A673 (cell line): Measurements from ENCODE around the gene HYDIN. TPM values are rescaled to one million over a fixed set of nuclear protein-coding genes. Genes with fewer than 3 reads are reported as not detected.
"Not testable (repeated sequence)": the region's sequence is repeated elsewhere in the genome, so short reads cannot be mapped to it uniquely, and the experiment has no call there.

Experiments
- BruUV-seq: library from RNA; stranded (reverse); fragments of 400-500 nt; replicated peaks from 2 replicates; lab custom pipeline; 2021; lab: Mats Ljungman, UMichigan
- CTCF ChIA-PET: fragments of 300-600 bp; sonication (Branson Sonifier 250); formaldehyde crosslinking; loops from one replicate; lab custom pipeline; 2022; ENCODE audit warnings: antibody characterized with exemption; lab: Charles Lee
- POLR2A ChIA-PET: fragments of 300-600 bp; sonication (Branson Sonifier 250); formaldehyde crosslinking; loops from one replicate; lab custom pipeline; 2022; ENCODE audit warnings: antibody characterized with exemption; ENCODE audit not compliant: low non-redundant PET; lab: Charles Lee
- DNase-seq: peaks from one replicate; pipeline ENCODE4 v3.0.0-alpha.2; 2015; ENCODE audit warnings: low spot score
- H3K27ac ChIP-seq: fragments of 200-600 bp; sonication (generic); 2 replicates; pipeline ENCODE4 v1.5.1; 2016; ENCODE audit warnings: mixed run types, low read depth, mild to moderate bottlenecking, mixed read lengths, antibody characterized with exemption, low read length; ENCODE audit not compliant: poor library complexity, severe bottlenecking
- H3K27me3 ChIP-seq: fragments of 200-600 bp; sonication (generic); replicated peaks from 2 replicates; pipeline ENCODE4 v1.6.1; 2017; ENCODE audit warnings: mixed run types, low read depth, mild to moderate bottlenecking, mixed read lengths, antibody characterized with exemption, low read length; ENCODE audit not compliant: insufficient read depth, poor library complexity
- H3K36me3 ChIP-seq: fragments of 200-600 bp; sonication (generic); 2 replicates; pipeline ENCODE4 v1.6.1; 2016; ENCODE audit warnings: mixed run types, mild to moderate bottlenecking, mixed read lengths, antibody characterized with exemption, low read length; ENCODE audit not compliant: insufficient read depth, poor library complexity, severe bottlenecking
- H3K4me1 ChIP-seq: fragments of 200-600 bp; sonication (generic); 2 replicates; pipeline ENCODE4 v1.6.1; 2017; ENCODE audit warnings: mixed run types, mild to moderate bottlenecking, mixed read lengths, antibody characterized with exemption, low read length; ENCODE audit not compliant: insufficient read depth, poor library complexity, severe bottlenecking
- H3K4me3 ChIP-seq: fragments of 200-600 bp; sonication (generic); 2 replicates; pipeline ENCODE4 v1.5.1; 2016; ENCODE audit warnings: low read depth, mixed run types, mild to moderate bottlenecking, mixed read lengths, low read length; ENCODE audit not compliant: poor library complexity, severe bottlenecking
- H3K9me3 ChIP-seq: fragments of 200-600 bp; sonication (generic); 2 replicates; pipeline ENCODE4 v1.6.1; 2016; ENCODE audit warnings: mixed run types, low read depth, mild to moderate bottlenecking, mixed read lengths, antibody characterized with exemption, low read length; ENCODE audit not compliant: poor library complexity, severe bottlenecking
- intact Hi-C: fragments of 100-400 bp; cut with micrococcal nuclease; formaldehyde crosslinking; loops from one replicate; pipeline ENCODE4 v1.10.0; 2022; ENCODE audit not compliant: unreplicated experiment
- total RNA-seq: library from RNA; stranded (reverse); gene quantifications from 2 replicates; pipeline ENCODE4 v1.2.3, GENCODE V29; 2021

HYDIN gene
- total RNA-seq, 1 experiment from 2014 or later: not detected

- H3K4me3 ChIP-seq, intact Hi-C loops, DNase-seq, POLR2A ChIA-PET, H3K27ac ChIP-seq, H3K4me1 ChIP-seq, H3K27me3 ChIP-seq, CTCF ChIA-PET, BruUV-seq, H3K9me3 ChIP-seq, H3K36me3 ChIP-seq: not testable (repeated sequence)
Measured at GRCh38 chr16:70877895-70878294, 352.6 kb downstream of the HYDIN start.

GRCh38 chr16:70876442-70876841 lies 354.1 kb downstream of the HYDIN start:
- CTCF ChIA-PET, H3K27ac ChIP-seq, intact Hi-C loops, H3K4me3 ChIP-seq, H3K36me3 ChIP-seq, H3K9me3 ChIP-seq, H3K4me1 ChIP-seq, H3K27me3 ChIP-seq, DNase-seq, POLR2A ChIA-PET, BruUV-seq: not testable (repeated sequence)

- H3K9me3 ChIP-seq, H3K27ac ChIP-seq, H3K4me3 ChIP-seq, DNase-seq, H3K36me3 ChIP-seq, intact Hi-C loops, CTCF ChIA-PET, H3K4me1 ChIP-seq, H3K27me3 ChIP-seq, POLR2A ChIA-PET, BruUV-seq: not testable (repeated sequence)
Measured at GRCh38 chr16:70864698-70865097, 365.8 kb downstream of the HYDIN start.

DNA sequence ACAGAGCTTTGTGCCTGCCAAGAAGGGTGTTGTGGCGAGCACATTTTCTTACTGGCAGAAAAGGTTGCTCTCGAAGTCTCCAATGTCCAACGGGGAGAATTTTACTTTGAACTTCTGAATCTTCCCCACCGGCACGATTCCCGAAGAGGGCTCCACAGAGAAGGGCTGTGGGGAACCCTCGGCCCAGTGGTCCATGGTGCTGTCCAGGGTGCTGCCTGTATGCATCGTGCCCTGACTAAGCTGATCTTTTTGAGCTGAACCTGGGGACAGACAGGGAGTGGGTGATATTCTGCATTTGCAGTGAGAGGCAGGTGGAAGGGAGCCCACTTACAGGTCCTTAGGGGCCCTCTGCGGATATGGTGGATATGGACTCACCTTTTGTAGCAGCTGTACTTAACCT lies 368.5 kb downstream of the HYDIN start:
- H3K36me3 ChIP-seq, BruUV-seq, H3K27me3 ChIP-seq, intact Hi-C loops, POLR2A ChIA-PET, H3K27ac ChIP-seq, DNase-seq, H3K9me3 ChIP-seq, H3K4me1 ChIP-seq, H3K4me3 ChIP-seq, CTCF ChIA-PET: not testable (repeated sequence)

GRCh38 chr16:70851299-70851698 lies 379.2 kb downstream of the HYDIN start:
- BruUV-seq, H3K4me1 ChIP-seq, H3K27me3 ChIP-seq, CTCF ChIA-PET, POLR2A ChIA-PET, DNase-seq, intact Hi-C loops, H3K9me3 ChIP-seq, H3K4me3 ChIP-seq, H3K36me3 ChIP-seq, H3K27ac ChIP-seq: not testable (repeated sequence)

- H3K4me1 ChIP-seq, H3K27ac ChIP-seq, POLR2A ChIA-PET, H3K27me3 ChIP-seq, H3K9me3 ChIP-seq, H3K4me3 ChIP-seq, intact Hi-C loops, DNase-seq, CTCF ChIA-PET, H3K36me3 ChIP-seq, BruUV-seq: not testable (repeated sequence)
Measured at GRCh38 chr16:70823498-70824118, 406.9 kb downstream of the HYDIN start.

GRCh38 chr16:70822734-70823133 lies 407.8 kb downstream of the HYDIN start:
- H3K27ac ChIP-seq, H3K27me3 ChIP-seq, intact Hi-C loops, CTCF ChIA-PET, H3K9me3 ChIP-seq, H3K4me3 ChIP-seq, BruUV-seq, H3K36me3 ChIP-seq, H3K4me1 ChIP-seq, POLR2A ChIA-PET, DNase-seq: not testable (repeated sequence)

DNA sequence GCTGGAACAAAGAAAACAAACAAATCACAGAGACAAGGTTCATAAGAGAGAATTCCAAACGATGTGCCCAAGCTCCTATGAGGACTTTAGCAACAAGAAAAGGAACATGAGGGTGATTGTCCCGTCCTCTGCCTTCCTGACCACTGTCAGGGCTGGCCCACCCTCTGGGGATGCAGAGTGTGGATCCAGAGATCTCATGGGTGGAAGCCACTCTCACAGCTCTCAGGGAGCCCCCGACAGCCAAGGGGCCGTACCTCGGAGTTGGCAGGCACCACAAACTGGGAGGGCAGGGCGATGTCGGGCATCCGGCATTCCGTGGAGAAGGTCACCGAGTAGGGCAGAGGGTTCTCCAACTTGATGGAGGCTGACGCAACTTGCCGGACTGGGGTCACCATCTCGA lies 412.4 kb downstream of the HYDIN start:
- H3K27ac ChIP-seq, H3K27me3 ChIP-seq, H3K36me3 ChIP-seq, intact Hi-C loops, BruUV-seq, H3K9me3 ChIP-seq, DNase-seq, H3K4me1 ChIP-seq, POLR2A ChIA-PET, CTCF ChIA-PET, H3K4me3 ChIP-seq: not testable (repeated sequence)
